GM19023 (cell line): ENCODE results near the gene GRID2.

ENCODE experiments used
- ATAC-seq: cut with Tn5 transposase; IDR thresholded peaks from one replicate; pipeline ENCODE4 v1.9.1; 2021; ENCODE audit warnings: mild to moderate bottlenecking, moderate library complexity; ENCODE audit not compliant: unreplicated experiment

GRID2 gene

DNA sequence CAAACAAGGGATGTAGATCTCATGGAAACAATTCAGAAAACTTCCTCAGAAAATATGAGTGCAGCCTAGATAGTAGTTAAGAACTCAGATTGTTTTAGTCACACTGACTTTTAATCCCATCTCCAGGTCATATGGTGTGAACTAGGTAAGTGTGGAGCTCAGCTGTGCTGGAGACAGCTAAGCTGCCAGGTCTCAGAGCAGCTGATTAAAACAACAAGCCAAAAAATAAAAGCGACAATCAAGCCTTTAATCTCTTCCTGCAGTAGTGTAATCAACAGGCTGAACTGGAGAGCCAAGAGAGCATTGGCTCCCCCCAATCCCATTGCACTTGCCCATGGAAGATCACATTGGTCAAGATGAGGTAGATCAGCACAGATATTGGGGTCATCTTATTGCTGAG, 1426.5 kb downstream of the GRID2 start:
- ATAC-seq: no peak

DNA sequence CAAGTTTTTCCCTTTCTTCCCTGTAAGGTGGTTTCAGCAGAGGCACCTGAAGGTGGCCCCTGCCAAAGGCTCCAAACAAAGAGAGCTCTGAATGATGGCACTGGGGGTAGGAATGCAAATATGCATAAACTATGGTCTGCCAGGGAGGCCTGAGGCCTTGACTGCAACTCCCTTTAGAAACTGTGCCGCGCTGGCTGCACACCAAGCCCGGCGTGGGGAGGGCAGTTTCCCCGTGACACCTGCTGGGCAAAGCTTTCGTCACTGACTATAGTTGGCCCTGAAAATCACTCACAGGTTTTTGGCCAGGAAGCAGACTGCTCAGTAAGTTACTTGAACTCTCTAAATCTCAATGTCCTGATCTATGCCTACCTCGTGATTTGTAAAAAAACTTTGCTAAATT, 1427.0 kb downstream of the GRID2 start:
- ATAC-seq: no peak

DNA sequence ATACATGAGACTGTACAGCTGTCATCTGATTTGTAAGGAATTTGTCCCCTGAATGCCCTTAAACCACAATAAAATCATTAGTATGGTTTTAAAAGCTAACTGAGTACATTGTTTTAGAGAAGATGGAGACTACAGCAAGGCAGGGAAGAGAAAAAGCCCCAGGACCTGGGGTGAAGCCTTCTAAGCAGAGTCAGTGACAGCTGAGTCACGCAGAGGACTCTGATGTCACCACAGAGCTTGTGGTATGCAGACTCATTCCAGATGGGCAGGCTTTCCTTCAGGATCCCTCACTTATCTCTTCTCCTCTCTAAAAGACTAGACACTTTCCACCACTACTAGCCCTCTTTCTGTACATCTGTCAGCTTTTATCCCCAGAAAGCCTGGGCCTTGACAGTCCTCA, 1427.7 kb downstream of the GRID2 start:
- ATAC-seq: no peak

- ATAC-seq: no peak
Observed at GRCh38 chr4:93732509-93732908, 1428.7 kb downstream of the GRID2 start.

GRCh38 chr4:93740890-93741289, 1437.1 kb downstream of the GRID2 start:
- ATAC-seq: no peak

DNA sequence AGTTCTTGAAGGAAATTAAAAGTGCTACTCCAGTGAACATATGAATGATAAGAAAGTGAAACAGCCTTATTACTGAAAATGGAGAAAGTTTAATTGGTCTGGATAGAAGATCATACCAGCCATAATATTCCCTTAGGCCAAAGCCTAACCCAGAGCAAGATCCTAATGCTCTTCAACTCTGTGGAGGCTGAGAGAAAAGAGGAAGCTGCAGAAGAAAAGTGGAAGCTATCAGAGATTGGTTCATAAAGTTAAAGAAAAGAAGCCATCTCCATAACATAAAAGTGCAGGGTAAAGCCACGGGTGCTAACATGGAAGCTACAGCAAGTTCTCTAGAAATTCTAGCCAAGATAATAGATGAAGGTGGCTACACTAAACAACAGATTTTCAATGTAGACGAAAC, 1439.3 kb downstream of the GRID2 start:
- ATAC-seq: no peak

- ATAC-seq: no peak
Observed at GRCh38 chr4:93743635-93744034, 1439.9 kb downstream of the GRID2 start.

GRCh38 chr4:93744961-93745360, 1441.2 kb downstream of the GRID2 start:
- no peak for ATAC-seq

GRCh38 chr4:93746031-93746430, 1442.3 kb downstream of the GRID2 start:
- ATAC-seq: no peak

- ATAC-seq: no peak
Observed at GRCh38 chr4:93747220-93747619, 1443.5 kb downstream of the GRID2 start.

DNA sequence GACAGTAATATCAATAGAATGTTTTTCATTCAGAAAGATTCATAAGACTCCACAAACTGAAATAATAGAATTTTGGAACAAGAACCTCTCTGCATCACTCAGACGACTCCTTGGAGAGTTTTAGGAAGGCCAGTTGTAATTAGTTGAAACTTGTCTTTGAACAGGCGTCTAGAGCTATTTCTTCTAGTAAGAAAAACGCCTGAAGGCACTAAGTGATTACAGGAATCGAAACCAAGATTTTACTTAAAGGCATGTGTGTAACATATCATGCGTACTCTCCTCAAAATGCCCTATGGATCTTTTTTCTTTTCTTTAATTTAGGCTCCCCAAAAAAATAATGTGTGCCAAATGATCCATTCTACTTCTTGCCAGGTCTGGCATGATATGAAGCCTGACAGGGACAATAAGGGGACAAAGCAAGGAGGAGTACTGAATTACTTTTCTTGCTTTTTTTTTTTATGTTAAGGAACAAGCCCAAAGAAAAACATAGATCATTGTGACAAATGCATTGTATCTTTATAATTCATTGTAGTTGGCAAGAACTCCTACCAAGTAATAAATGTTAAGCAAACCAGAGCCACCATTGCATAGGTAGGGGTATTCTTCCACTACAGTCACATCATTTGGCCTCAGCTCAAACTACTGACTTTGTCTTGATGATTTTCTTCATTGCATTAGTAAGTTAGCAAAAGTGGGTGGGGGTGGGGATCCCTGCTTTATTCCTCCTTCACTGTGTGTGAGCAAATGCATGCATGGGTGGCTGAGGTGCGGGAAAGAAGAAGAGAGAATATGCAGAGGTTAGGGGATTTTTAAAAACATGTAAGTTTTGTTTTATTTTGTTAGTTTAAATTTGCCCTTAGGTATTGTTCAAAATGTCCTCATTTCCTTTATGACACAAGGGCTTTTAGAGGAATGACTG, 1444.9 kb downstream of the GRID2 start:
- ATAC-seq: peak; percentile 36

GRCh38 chr4:93749292-93749761, 1445.6 kb downstream of the GRID2 start:
- peak; percentile 83 for ATAC-seq

DNA sequence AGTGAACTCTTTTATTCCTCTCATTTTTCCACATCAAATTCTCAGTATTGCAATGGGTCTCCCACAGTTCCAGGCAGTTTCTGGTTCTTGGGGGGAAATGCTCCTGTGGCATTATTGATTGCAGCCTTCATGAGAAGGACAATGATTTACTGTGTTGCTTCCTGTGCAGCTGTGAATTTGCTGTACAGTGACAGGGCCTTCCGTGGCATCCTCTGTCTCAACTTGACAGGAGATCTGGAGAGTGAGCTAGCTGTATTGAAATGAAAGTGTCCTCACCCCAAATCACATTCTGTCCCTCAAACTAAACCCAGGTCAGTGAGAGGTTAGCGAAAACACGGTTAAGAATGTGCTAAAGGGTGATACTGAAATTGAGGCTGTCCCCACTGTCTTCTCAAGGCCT, 1447.6 kb downstream of the GRID2 start:
- no peak for ATAC-seq

DNA sequence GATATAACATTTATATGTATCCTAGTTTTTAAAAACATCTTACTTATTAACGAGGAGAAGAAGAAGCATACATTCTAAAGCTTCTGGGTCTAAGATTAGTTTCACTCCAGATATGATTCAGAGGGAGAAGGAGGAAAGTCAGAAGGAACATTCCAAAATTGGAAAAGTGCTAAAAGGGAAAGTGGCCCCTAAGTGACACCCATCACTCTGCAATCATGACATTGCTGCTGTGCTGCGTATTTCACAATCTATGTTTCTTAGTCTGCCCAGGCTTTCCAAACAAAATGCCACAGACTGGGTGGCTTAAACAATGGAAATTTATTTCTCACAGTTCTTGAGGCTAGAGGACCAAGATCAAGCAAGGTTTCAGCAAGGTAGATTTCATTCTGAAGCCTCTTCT, 1452.3 kb downstream of the GRID2 start:
- no peak for ATAC-seq

DNA sequence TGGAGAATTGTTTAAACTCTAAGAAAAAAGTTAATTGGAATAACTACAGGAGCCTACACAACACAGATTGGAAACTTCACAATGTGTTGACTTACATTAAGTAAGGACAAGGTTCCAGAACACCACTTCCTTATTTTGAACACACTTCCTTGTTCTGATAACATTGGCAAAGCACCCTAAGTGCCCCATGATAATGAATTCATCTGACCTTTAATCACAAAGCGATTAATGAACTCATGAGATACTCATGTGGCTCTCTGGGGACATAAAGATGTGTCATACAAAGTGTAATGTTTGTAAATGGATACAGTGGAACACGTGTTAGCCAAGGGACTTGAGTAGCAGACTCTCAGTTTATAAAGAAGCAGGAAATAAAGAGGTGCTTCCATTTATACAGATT, 1455.7 kb downstream of the GRID2 start:
- no peak for ATAC-seq

DNA sequence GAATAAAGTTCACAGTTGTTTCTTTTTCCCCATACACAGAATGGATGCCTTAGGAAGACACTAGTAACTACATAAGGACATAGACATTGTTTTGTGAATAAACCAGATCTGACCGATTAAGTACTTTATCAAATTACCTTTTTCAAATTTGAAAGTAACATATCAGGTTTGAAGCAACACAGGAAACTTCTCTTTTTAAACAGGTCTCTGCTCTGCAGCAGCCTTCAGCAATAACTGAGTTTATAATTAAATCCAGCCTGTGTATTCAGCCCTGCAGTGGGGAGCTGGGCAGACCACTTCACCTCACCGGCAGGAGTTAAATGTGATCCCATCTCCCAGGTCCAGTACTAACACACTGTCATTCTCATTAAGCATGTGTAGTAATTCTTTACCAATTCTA, 1456.5 kb downstream of the GRID2 start:
- ATAC-seq: no peak

- no peak for ATAC-seq
Observed at GRCh38 chr4:93761286-93761685, 1457.5 kb downstream of the GRID2 start.

- ATAC-seq: peak; percentile 82
Observed at GRCh38 chr4:93764639-93765246, 1461.0 kb downstream of the GRID2 start.

DNA sequence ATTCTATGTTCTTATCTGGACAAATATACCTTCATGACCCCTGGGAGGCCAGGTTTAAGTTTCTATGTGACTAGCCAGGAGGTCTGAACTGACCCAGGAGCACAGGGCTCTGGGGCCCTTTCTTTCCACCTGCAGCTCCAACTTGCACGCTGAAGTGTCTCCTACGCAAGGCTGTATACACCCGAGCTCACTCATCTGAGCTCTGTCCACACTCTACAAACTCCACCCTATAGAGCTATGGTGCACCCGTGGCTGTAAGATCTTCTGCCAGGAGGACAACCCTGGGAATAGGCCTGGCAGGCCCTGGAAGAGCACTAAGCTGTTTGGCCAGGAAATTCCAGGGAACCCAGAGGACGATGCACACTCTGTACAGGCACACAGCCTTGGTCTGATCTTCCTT, 1464.2 kb downstream of the GRID2 start:
- no peak for ATAC-seq

DNA sequence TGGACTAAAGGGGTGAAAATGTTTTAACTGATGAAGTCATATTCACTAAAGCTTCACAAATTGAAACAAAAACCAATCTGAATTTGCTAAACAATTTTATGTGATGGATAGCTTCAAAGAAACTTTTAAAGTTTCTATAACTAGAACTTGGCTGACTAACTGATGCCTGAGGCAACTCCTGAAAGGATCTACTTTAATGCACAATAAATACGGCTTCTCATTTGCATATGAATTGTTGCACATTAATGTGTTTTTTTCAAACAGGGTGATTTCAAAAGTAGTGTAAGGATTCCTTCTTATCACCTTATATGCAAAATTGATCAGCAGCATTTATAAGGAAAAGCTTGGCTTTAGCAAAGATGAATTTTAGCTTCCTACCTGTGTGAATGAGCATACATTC, 1466.4 kb downstream of the GRID2 start:
- ATAC-seq: no peak

DNA sequence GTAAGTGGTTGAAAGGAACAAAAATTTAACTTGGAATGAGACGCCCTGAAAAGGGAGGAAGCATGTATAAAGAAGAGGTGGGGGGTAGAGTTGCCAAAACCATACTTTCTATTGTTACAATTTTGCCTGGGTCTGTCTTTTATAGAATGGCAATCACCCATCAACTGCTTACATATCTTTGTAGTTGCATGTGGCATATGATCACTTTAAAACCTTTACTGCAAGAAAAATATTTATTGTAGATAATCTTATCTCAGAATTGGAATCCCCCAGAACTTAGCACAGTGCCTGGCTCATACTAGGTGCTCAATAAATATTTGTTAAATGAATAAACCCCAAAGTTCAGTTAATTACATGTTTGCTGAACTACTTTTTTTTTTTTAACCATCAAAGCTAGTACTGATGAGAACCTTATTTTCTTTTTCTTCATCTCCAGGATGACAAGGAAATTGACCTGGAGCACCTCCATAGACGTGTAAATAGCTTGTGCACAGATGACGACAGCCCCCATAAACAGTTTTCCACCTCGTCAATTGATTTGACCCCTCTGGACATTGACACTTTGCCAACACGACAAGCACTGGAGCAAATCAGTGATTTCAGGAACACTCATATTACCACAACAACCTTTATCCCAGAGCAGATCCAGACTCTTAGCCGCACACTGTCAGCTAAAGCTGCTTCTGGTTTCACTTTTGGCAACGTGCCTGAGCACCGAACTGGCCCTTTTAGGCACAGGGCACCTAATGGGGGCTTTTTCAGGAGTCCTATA, 1468.1 kb downstream of the GRID2 start:
- no peak for ATAC-seq

DNA sequence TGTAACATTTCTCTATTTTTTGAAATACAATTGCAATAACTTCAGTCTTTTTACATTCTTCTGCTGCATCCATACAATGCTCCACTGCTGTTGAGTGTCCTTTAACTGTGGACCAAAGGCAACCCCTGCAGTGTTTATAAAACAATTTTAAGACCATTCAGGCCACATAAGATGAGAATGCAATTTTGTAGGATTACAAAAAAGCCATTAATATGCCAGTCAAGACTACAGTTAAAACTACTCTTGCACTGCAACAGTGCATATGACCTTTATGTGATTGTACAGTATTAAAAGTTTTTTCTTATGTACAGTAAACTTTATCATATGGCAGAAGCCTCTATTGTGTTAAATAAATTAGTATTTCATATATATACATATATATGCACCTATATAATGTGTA, 1469.1 kb downstream of the GRID2 start:
- ATAC-seq: no peak
